Neural progenitor cell (in vitro differentiated cells): ENCODE data around the gene CCL27. TPM values are rescaled to one million over a fixed set of nuclear protein-coding genes. Genes with fewer than 3 reads are reported as not detected.

Experiments
- DNase-seq: peaks from one replicate; pipeline ENCODE4 v3.0.0-alpha.2; 2016; ENCODE audit warnings: low spot score
- H2AFZ ChIP-seq: fragments of 200-600 bp; sonication (generic); replicated peaks from 2 replicates; pipeline ENCODE4 v1.6.1; 2016; ENCODE audit warnings: antibody characterized with exemption
- H3F3A ChIP-seq: fragments of 200-600 bp; sonication (generic); 2 replicates; pipeline ENCODE4 v1.6.1; 2016; ENCODE audit warnings: antibody characterized with exemption, low read depth
- H3K27ac ChIP-seq: fragments of 200-600 bp; sonication (generic); 2 replicates; pipeline ENCODE4 v1.5.1; 2016; ENCODE audit warnings: mild to moderate bottlenecking
- H3K27me3 ChIP-seq: fragments of 200-600 bp; sonication (generic); 2 replicates; pipeline ENCODE4 v1.6.1; 2016; ENCODE audit warnings: mild to moderate bottlenecking, moderate library complexity
- H3K36me3 ChIP-seq: fragments of 200-600 bp; sonication (generic); 2 replicates; pipeline ENCODE4 v1.5.1; 2016
- H3K4me1 ChIP-seq: fragments of 200-600 bp; sonication (generic); 2 replicates; pipeline ENCODE4 v1.6.1; 2016; ENCODE audit warnings: mixed run types
- H3K4me2 ChIP-seq: fragments of 200-600 bp; sonication (generic); 2 replicates; pipeline ENCODE4 v1.6.1; 2016
- H3K4me3 ChIP-seq: fragments of 200-600 bp; sonication (generic); 2 replicates; pipeline ENCODE4 v1.5.1; 2016
- H3K79me2 ChIP-seq: fragments of 200-600 bp; sonication (generic); 2 replicates; pipeline ENCODE4 v1.6.1; 2016; ENCODE audit warnings: low read depth
- H3K9ac ChIP-seq: fragments of 200-600 bp; sonication (generic); 2 replicates; pipeline ENCODE4 v1.6.1; 2016
- H3K9me3 ChIP-seq: fragments of 200-600 bp; sonication (generic); 2 replicates; pipeline ENCODE4 v1.5.1; 2016; ENCODE audit warnings: low read depth
- H4K20me1 ChIP-seq: fragments of 200-600 bp; sonication (generic); 2 replicates; pipeline ENCODE4 v1.6.1; 2016; ENCODE audit warnings: low read depth
- H3K27ac Mint-ChIP-seq: 3 replicates; pipeline ENCODE4 v1.8.0; 2021; ENCODE audit warnings: mixed read lengths
- H3K27me3 Mint-ChIP-seq: 2 replicates; pipeline ENCODE4 v1.8.0; 2022; ENCODE audit warnings: low read depth, mild to moderate bottlenecking, inconsistent platforms, moderate library complexity, mixed read lengths; ENCODE audit not compliant: insufficient read depth
- H3K36me3 Mint-ChIP-seq: 3 replicates; pipeline ENCODE4 v1.8.0; 2021; ENCODE audit warnings: mixed read lengths
- H3K4me1 Mint-ChIP-seq: 3 replicates; pipeline ENCODE4 v1.8.0; 2021; ENCODE audit warnings: mixed read lengths
- H3K4me3 Mint-ChIP-seq: 3 replicates; pipeline ENCODE4 v1.8.0; 2021; ENCODE audit warnings: mild to moderate bottlenecking, moderate library complexity, mixed read lengths
- H3K9me3 Mint-ChIP-seq: 3 replicates; pipeline ENCODE4 v1.8.0; 2020; ENCODE audit warnings: mixed read lengths
- EZH2 ChIP-seq: fragments of 200-600 bp; sonication (generic); IDR thresholded peaks from 2 replicates; pipeline ENCODE4 v1.6.1; 2017; ENCODE audit warnings: antibody characterized with exemption, mild to moderate bottlenecking, moderate library complexity
- EZH2phosphoT487 ChIP-seq: fragments of 200-600 bp; sonication (generic); IDR thresholded peaks from 2 replicates; pipeline ENCODE4 v1.6.1; 2017; ENCODE audit warnings: antibody characterized with exemption
- total RNA-seq: library from RNA; depleted of rRNA; stranded (reverse); fragments of >200 nt; gene quantifications from 2 replicates; pipeline ENCODE4 v1.2.3, GENCODE V29; 2015; ENCODE audit warnings: low replicate concordance
- TF ChIP-seq, protein P1 (sequence below): fragments of 200-600 bp; sonication (generic); IDR thresholded peaks from 2 replicates; pipeline ENCODE4 v1.5.1; 2017; ENCODE audit warnings: antibody characterized with exemption, mild to moderate bottlenecking

CCL27 gene
- total RNA-seq, 1 donor from 2014 or later, result 0.67 TPM

DNA sequence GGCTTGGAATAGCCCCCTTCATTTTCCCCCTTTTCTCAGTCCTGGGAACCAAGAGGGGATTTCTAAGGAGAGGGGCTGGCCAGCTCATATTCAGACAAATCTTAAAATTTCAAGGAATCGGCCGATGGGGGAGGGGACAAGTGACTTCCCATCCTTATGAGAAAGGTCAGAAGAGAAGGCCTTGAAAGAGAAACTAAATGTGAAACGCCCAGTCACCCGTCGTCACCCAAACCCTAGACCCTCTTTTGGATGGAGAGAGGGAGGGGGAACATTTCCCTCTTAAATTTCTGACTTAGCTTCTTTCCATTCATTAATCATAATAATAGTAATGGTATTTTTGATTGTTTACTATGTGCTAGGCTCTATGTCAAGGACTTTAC, 29.5 kb upstream of the CCL27 start:
- Histone ChIP-seq H3K4me3 (no peak overlapping the region), H3K9ac (no peak overlapping the region), H3K9me3 (no peaks in the 10 kb centered on the region), H3K36me3 (no peaks in the 10 kb centered on the region), H3K27me3 (no peaks in the 10 kb centered on the region), H2AFZ (no peak overlapping the region), H3K4me1 (peaks cover 4% of the 10 kb centered on the region), H4K20me1 (no peaks in the 10 kb centered on the region), H3K27ac (no peak overlapping the region), H3K4me2 (no peak overlapping the region), H3K79me2 (no peaks in the 10 kb centered on the region), H3F3A (no peaks in the 10 kb centered on the region)
- DNase-seq, result no peak
- Mint-ChIP-seq H3K36me3 (peaks cover 4% of the 10 kb centered on the region), H3K4me1 (peaks cover 14% of the 10 kb centered on the region), H3K27me3 (peaks cover 6% of the 10 kb centered on the region), H3K9me3 (peaks cover 3% of the 10 kb centered on the region), H3K27ac (no peak overlapping the region), H3K4me3 (no peak overlapping the region)
- TF ChIP-seq, protein P1, sequence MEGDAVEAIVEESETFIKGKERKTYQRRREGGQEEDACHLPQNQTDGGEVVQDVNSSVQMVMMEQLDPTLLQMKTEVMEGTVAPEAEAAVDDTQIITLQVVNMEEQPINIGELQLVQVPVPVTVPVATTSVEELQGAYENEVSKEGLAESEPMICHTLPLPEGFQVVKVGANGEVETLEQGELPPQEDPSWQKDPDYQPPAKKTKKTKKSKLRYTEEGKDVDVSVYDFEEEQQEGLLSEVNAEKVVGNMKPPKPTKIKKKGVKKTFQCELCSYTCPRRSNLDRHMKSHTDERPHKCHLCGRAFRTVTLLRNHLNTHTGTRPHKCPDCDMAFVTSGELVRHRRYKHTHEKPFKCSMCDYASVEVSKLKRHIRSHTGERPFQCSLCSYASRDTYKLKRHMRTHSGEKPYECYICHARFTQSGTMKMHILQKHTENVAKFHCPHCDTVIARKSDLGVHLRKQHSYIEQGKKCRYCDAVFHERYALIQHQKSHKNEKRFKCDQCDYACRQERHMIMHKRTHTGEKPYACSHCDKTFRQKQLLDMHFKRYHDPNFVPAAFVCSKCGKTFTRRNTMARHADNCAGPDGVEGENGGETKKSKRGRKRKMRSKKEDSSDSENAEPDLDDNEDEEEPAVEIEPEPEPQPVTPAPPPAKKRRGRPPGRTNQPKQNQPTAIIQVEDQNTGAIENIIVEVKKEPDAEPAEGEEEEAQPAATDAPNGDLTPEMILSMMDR, result no peak
- TF ChIP-seq EZH2, result no peak
- TF ChIP-seq EZH2phosphoT487, result no peak

DNA sequence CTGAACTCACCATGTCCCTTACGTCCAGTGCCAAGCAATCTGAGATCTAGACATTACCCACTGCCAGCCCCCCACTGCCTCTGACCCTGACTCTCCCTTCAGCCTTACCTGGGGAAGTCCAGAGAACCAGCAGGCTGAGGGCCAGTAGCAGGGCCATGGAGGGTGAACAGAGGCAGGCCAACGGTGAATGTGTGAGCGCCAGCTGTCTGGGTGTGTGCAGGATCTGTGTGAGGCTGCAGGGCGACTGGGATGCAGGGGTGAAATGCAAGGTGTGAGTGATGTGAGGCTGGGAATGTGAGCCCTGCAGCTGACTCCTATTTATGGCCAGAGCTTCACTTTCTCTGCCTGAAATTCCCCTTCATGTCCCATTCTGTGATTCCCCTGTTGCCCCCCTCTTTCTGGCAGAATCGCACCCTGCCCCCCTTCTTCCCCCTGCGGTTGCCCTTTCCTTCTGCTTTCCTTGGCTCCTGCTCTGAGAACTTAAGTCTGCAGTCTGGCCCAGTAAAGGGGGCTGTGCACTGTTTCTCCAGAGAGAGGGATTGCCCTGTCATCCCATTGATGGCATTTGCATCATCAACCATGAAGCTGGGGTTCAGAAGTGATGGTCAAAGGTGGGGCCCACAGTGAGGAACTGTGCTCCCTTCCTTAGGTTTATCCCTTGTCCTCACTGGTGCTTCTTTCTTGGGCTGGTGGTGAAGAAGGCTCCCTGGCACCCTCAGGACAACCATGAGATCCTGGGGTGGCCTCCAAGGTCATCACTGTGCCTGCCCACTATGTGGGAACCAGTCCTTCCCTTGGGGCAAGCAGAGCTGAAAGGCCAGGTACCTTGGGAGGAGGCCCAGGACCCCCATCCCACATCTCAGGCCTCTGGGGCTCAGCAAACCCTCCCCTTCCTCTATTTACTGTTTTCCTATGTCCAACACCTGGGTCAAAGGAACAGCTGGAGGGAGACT, 28.8 kb upstream of the CCL27 start, which contains the start of gene CCL19:
TSS of gene CCL19 (minus strand) at position 294 of the 953 bp plus-strand sequence. CDS start at position 157, 137 bp downstream.
- peaks cover 4% of the 10 kb centered on the region for H3K4me1 ChIP-seq
- Mint-ChIP-seq H3K4me1 (peaks cover 18% of the 10 kb centered on the region), H3K9me3 (peaks cover 3% of the 10 kb centered on the region), H3K4me3 (no peak within 1 kb of the TSS), H3K27me3 (peaks cover 6% of the 10 kb centered on the region), H3K27ac (no peak within 1 kb of the TSS), H3K36me3 (peaks cover 4% of the 10 kb centered on the region)
- H4K20me1 ChIP-seq, result no peaks in the 10 kb centered on the region
- H3K27ac ChIP-seq, result no peak within 1 kb of the TSS
- no peaks in the 10 kb centered on the region for H3F3A ChIP-seq
- no peaks in the 10 kb centered on the region for H3K9me3 ChIP-seq
- no peak within 1 kb of the TSS for H3K4me2 ChIP-seq
- no peak for DNase-seq
- TF ChIP-seq EZH2phosphoT487 (no peak), EZH2 (no peak)
- TF ChIP-seq, protein P1, result no peak
- H2AFZ ChIP-seq, result no peak within 1 kb of the TSS
- H3K36me3 ChIP-seq, result no peaks in the 10 kb centered on the region
- H3K9ac ChIP-seq, result no peak within 1 kb of the TSS
- H3K4me3 ChIP-seq, result no peak within 1 kb of the TSS
- no peaks in the 10 kb centered on the region for H3K27me3 ChIP-seq
- no peaks in the 10 kb centered on the region for H3K79me2 ChIP-seq

DNA sequence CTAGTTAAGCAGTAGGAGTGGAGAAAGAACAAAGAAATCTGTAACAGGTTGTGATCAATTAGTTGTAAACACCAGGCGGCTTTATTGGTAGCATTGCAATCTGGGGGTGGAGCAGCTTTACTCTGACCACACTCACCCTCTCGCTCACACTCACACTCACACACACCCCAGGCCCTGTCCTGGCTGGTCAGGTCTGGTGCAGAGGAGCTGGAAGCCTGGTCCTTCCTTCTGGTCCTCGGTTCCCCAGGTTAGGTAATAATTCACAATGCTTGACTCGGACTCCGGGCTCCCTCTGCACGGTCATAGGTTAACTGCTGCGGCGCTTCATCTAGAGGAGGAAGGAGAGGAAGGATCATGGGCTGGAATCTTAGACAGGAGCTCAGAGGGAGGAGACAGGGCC, 27.1 kb upstream of the CCL27 start:
- no peak for DNase-seq
- Mint-ChIP-seq H3K9me3 (peaks cover 3% of the 10 kb centered on the region), H3K27me3 (peaks cover 11% of the 10 kb centered on the region), H3K27ac (no peak overlapping the region), H3K4me3 (no peak overlapping the region), H3K4me1 (peaks cover 18% of the 10 kb centered on the region), H3K36me3 (peaks cover 4% of the 10 kb centered on the region)
- Histone ChIP-seq H3K9me3 (no peaks in the 10 kb centered on the region), H3K36me3 (no peaks in the 10 kb centered on the region), H3K4me3 (no peak overlapping the region), H4K20me1 (no peaks in the 10 kb centered on the region), H3K27ac (no peak overlapping the region), H3K4me1 (peaks cover 4% of the 10 kb centered on the region), H3K9ac (no peak overlapping the region), H3K79me2 (no peaks in the 10 kb centered on the region), H3K4me2 (no peak overlapping the region), H3F3A (no peaks in the 10 kb centered on the region), H2AFZ (no peak overlapping the region), H3K27me3 (no peaks in the 10 kb centered on the region)
- TF ChIP-seq, protein P1, result no peak
- TF ChIP-seq EZH2 (no peak), EZH2phosphoT487 (no peak)
